Measurements from ENCODE around the gene MSMO1. TPM values are rescaled to one million over a fixed set of nuclear protein-coding genes. Genes with fewer than 3 reads are reported as not detected.
A peak's percentile ranks its signal among the peaks of the same experiment; 100 is the strongest.

MSMO1 gene
- total and polyA plus RNA-seq, 9 donors = 20.5 to 34.3 (median 29.0) TPM

- H3K36me3 ChIP-seq (ENCODE audit: control insufficient read depth, insufficient read depth, low read length) = no peaks in the 10 kb centered on the region
- no peaks in the 10 kb centered on the region for H3K4me1 ChIP-seq (ENCODE audit: control insufficient read depth, insufficient read depth, low read length)
- H3K9me3 ChIP-seq (replicated peaks; ENCODE audit: control insufficient read depth, low read depth, low read length) = no peaks in the 10 kb centered on the region
- no peak overlapping the region for H3K4me3 ChIP-seq (ENCODE audit: low read length)
- no peaks in the 10 kb centered on the region for H3K27me3 ChIP-seq (ENCODE audit: control insufficient read depth, insufficient read depth, low read length)
- H3K27ac ChIP-seq (ENCODE audit: low read length) = no peak overlapping the region
- 95% methylated on average over 5 of the region's 5 CpGs for WGBS (ENCODE audit: insufficient coverage)
- no peak for DNase-seq
These were observed 24.1 kb downstream of the MSMO1 start for GRCh38 chr4:165351359-165352130.

- no peaks in the 10 kb centered on the region for H3K4me1 ChIP-seq (ENCODE audit: control insufficient read depth, insufficient read depth, low read length)
- peak; percentile 44 for DNase-seq
- 0% methylated on average over 1 of the region's 2 CpGs for WGBS (ENCODE audit: insufficient coverage)
- no peaks in the 10 kb centered on the region for H3K27me3 ChIP-seq (ENCODE audit: control insufficient read depth, insufficient read depth, low read length)
- H3K36me3 ChIP-seq (ENCODE audit: control insufficient read depth, insufficient read depth, low read length) = no peaks in the 10 kb centered on the region
- no peak overlapping the region for H3K4me3 ChIP-seq (ENCODE audit: low read length)
- H3K27ac ChIP-seq (ENCODE audit: low read length) = no peak overlapping the region
- H3K9me3 ChIP-seq (replicated peaks; ENCODE audit: control insufficient read depth, low read depth, low read length) = no peaks in the 10 kb centered on the region
These were observed 28.4 kb downstream of the MSMO1 start for GRCh38 chr4:165355900-165356300.

DNA sequence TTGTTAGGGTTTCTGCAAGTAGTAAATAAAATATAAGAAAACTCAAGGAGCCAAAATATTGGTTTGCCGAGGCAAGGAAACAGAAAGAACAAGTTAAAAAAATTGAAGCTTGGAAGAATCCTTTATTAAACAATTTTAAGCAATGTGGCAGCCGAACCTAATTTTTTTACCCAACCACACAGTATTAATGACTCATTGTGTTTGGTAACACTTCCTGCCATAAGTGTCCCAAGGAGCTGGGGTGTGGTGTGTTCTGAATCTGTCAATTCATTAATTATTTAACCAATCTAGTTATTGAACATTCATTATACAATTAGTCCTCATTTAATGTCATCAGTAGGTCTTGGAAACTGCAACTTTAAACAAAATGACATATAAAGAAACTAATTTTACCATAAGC, 32.0 kb downstream of the MSMO1 start:
- Histone ChIP-seq H3K4me1 (ENCODE audit: control insufficient read depth, insufficient read depth, low read length) (no peaks in the 10 kb centered on the region), H3K27me3 (ENCODE audit: control insufficient read depth, insufficient read depth, low read length) (no peaks in the 10 kb centered on the region), H3K27ac (ENCODE audit: low read length) (no peak overlapping the region), H3K36me3 (ENCODE audit: control insufficient read depth, insufficient read depth, low read length) (no peaks in the 10 kb centered on the region), H3K4me3 (ENCODE audit: low read length) (no peak overlapping the region), H3K9me3 (replicated peaks; ENCODE audit: control insufficient read depth, low read depth, low read length) (no peaks in the 10 kb centered on the region)
- WGBS (ENCODE audit: insufficient coverage) = no CpG with 5 or more reads among the region's 2 CpGs
- DNase-seq = no peak

GRCh38 chr4:165360041-165360695, 32.7 kb downstream of the MSMO1 start:
- Histone ChIP-seq H3K36me3 (ENCODE audit: control insufficient read depth, insufficient read depth, low read length) (no peaks in the 10 kb centered on the region), H3K4me1 (ENCODE audit: control insufficient read depth, insufficient read depth, low read length) (no peaks in the 10 kb centered on the region), H3K27me3 (ENCODE audit: control insufficient read depth, insufficient read depth, low read length) (no peaks in the 10 kb centered on the region), H3K4me3 (ENCODE audit: low read length) (no peak overlapping the region), H3K9me3 (replicated peaks; ENCODE audit: control insufficient read depth, low read depth, low read length) (no peaks in the 10 kb centered on the region), H3K27ac (ENCODE audit: low read length) (no peak overlapping the region)
- DNase-seq = peak; percentile 72
- no CpG with 5 or more reads among the region's 6 CpGs for WGBS (ENCODE audit: insufficient coverage)

DNA sequence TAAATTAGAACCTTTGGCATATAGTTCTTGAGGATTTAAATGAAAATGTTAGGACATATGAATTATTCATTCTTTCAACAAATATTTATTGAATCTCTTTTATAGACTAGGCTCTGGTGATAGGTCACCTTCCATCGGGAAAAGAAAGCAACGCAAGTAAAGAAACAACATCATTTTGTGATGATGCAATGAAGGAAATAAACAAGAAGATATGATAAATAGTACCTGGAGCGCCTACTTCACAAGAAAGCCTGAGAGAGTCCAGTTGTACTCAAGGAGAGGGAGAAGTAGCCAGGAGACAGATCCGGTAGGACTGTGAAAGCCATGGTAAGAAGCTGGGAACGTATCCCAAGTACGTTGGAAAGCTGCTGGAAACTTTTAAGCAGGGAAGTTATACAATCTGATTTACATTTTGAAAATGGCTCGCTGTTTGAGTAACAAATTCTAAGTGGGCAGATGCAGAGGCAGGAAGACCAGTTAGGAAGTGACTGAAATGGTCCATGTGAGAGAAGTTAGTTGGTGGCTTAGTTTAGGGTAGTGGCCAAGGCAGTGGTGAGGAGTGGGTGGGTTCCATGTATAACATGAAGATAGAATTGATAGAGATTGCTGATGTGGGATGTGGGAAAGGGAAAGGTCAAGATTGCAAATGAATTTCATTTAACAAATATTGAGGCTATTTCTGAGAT, 33.7 kb downstream of the MSMO1 start:
- no peaks in the 10 kb centered on the region for H3K27me3 ChIP-seq (ENCODE audit: control insufficient read depth, insufficient read depth, low read length)
- H3K4me3 ChIP-seq (ENCODE audit: low read length) = no peak overlapping the region
- H3K4me1 ChIP-seq (ENCODE audit: control insufficient read depth, insufficient read depth, low read length) = no peaks in the 10 kb centered on the region
- peak; percentile 38 for DNase-seq
- no peaks in the 10 kb centered on the region for H3K9me3 ChIP-seq (replicated peaks; ENCODE audit: control insufficient read depth, low read depth, low read length)
- no peak overlapping the region for H3K27ac ChIP-seq (ENCODE audit: low read length)
- WGBS (ENCODE audit: insufficient coverage) = 51% methylated on average over 5 of the region's 7 CpGs
- H3K36me3 ChIP-seq (ENCODE audit: control insufficient read depth, insufficient read depth, low read length) = no peaks in the 10 kb centered on the region

- WGBS (ENCODE audit: insufficient coverage) = no CpG with 5 or more reads among the region's 2 CpGs
These were observed 34.3 kb downstream of the MSMO1 start for GRCh38 chr4:165361810-165362209.

DNA sequence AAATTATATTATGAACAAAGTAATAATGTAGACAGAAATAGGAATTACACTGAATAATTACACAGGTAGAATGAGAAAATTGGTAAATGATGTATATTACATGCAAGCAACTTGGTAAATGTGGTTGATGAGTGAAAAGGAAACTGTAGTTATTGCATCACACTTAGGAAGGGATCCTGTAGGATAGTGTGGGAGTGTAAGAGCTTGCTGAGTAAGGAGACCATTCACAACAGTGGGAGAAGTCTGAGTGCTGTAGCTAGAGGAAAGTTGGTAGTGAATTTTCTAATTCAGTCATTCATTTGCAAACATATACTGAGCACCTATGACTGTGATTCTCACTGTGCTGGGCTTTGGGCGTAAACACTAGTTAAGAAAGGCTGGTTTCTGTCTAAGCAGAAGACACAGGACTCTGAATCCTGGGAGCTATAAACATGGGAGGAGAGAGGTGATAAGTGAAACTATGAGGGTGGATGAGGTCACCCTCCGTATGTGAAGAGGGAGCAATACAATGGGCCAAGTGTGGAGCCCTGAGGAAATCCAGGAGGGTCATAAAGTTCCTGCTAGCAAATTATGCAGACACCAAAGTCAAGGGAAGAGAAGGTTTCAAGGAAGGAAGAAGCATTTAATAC, 37.1 kb downstream of the MSMO1 start:
- Histone ChIP-seq H3K36me3 (ENCODE audit: control insufficient read depth, insufficient read depth, low read length) (no peaks in the 10 kb centered on the region), H3K27ac (ENCODE audit: low read length) (no peak overlapping the region), H3K4me3 (ENCODE audit: low read length) (no peak overlapping the region), H3K27me3 (ENCODE audit: control insufficient read depth, insufficient read depth, low read length) (no peaks in the 10 kb centered on the region), H3K4me1 (ENCODE audit: control insufficient read depth, insufficient read depth, low read length) (no peaks in the 10 kb centered on the region), H3K9me3 (replicated peaks; ENCODE audit: control insufficient read depth, low read depth, low read length) (no peaks in the 10 kb centered on the region)
- 59% methylated on average over 2 of the region's 2 CpGs for WGBS (ENCODE audit: insufficient coverage)
- no peak for DNase-seq

More at GRCh38 chr4:165361810-165362209, 34.3 kb downstream of the MSMO1 start:
- Histone ChIP-seq H3K4me1 (ENCODE audit: control insufficient read depth, insufficient read depth, low read length) (no peaks in the 10 kb centered on the region), H3K27me3 (ENCODE audit: control insufficient read depth, insufficient read depth, low read length) (no peaks in the 10 kb centered on the region), H3K4me3 (ENCODE audit: low read length) (no peak overlapping the region), H3K27ac (ENCODE audit: low read length) (no peak overlapping the region), H3K9me3 (replicated peaks; ENCODE audit: control insufficient read depth, low read depth, low read length) (no peaks in the 10 kb centered on the region), H3K36me3 (ENCODE audit: control insufficient read depth, insufficient read depth, low read length) (no peaks in the 10 kb centered on the region)
- DNase-seq = no peak

GRCh38 chr4:165367040-165367439, 39.6 kb downstream of the MSMO1 start:
- no peaks in the 10 kb centered on the region for H3K36me3 ChIP-seq (ENCODE audit: control insufficient read depth, insufficient read depth, low read length)
- DNase-seq = no peak
- H3K9me3 ChIP-seq (replicated peaks; ENCODE audit: control insufficient read depth, low read depth, low read length) = no peaks in the 10 kb centered on the region
- no peak overlapping the region for H3K27ac ChIP-seq (ENCODE audit: low read length)
- no peaks in the 10 kb centered on the region for H3K27me3 ChIP-seq (ENCODE audit: control insufficient read depth, insufficient read depth, low read length)
- no peak overlapping the region for H3K4me3 ChIP-seq (ENCODE audit: low read length)
- WGBS (ENCODE audit: insufficient coverage) = 100% methylated on average over 3 of the region's 4 CpGs
- H3K4me1 ChIP-seq (ENCODE audit: control insufficient read depth, insufficient read depth, low read length) = no peaks in the 10 kb centered on the region

- no peak for DNase-seq
- Histone ChIP-seq H3K4me1 (ENCODE audit: control insufficient read depth, insufficient read depth, low read length) (no peaks in the 10 kb centered on the region), H3K4me3 (ENCODE audit: low read length) (no peak overlapping the region), H3K36me3 (ENCODE audit: control insufficient read depth, insufficient read depth, low read length) (no peaks in the 10 kb centered on the region), H3K27ac (ENCODE audit: low read length) (no peak overlapping the region), H3K9me3 (replicated peaks; ENCODE audit: control insufficient read depth, low read depth, low read length) (no peaks in the 10 kb centered on the region), H3K27me3 (ENCODE audit: control insufficient read depth, insufficient read depth, low read length) (no peaks in the 10 kb centered on the region)
- WGBS (ENCODE audit: insufficient coverage) = 36% methylated on average over 1 of the region's 1 CpG
These were observed 40.6 kb downstream of the MSMO1 start for GRCh38 chr4:165368114-165368513.

- no peak overlapping the region for H3K27ac ChIP-seq (ENCODE audit: low read length)
- 80% methylated on average over 1 of the region's 1 CpG for WGBS (ENCODE audit: insufficient coverage)
- H3K27me3 ChIP-seq (ENCODE audit: control insufficient read depth, insufficient read depth, low read length) = no peaks in the 10 kb centered on the region
- H3K36me3 ChIP-seq (ENCODE audit: control insufficient read depth, insufficient read depth, low read length) = no peaks in the 10 kb centered on the region
- no peak overlapping the region for H3K4me3 ChIP-seq (ENCODE audit: low read length)
- H3K4me1 ChIP-seq (ENCODE audit: control insufficient read depth, insufficient read depth, low read length) = no peaks in the 10 kb centered on the region
- H3K9me3 ChIP-seq (replicated peaks; ENCODE audit: control insufficient read depth, low read depth, low read length) = no peaks in the 10 kb centered on the region
- no peak for DNase-seq
These were observed 41.1 kb downstream of the MSMO1 start for GRCh38 chr4:165368567-165368966.
